IMR-90 (cell line): ENCODE results near the gene IP6K1. TPM values are rescaled to one million over a fixed set of nuclear protein-coding genes. Genes with fewer than 3 reads are reported as not detected.

Source experiments
- ATAC-seq: fragments of 200-7000 bp; cut with Tn5 transposase; 2 replicates; pipeline ENCODE4 v1.9.1; 2020; ENCODE audit warnings: low read depth, mild to moderate bottlenecking, moderate library complexity
- BruUV-seq: library from RNA; stranded (reverse); fragments of 400-500 nt; replicated peaks from 2 replicates; lab custom pipeline; 2021; lab: Mats Ljungman, UMichigan
- CTCF ChIA-PET: fragments of 300-600 bp; formaldehyde crosslinking; extraction: SDS; loops from one replicate; lab custom pipeline; 2021; ENCODE audit warnings: antibody characterized with exemption; lab: Yijun Ruan, JAX
- POLR2A ChIA-PET: fragments of 300-600 bp; sonication (Branson Sonifier 250); formaldehyde crosslinking; loops from one replicate; lab custom pipeline; 2022; ENCODE audit warnings: antibody characterized with exemption; ENCODE audit not compliant: unreplicated experiment; lab: Charles Lee
- DNase-seq: peaks from one replicate; pipeline ENCODE4 v3.0.0; 2013
- H2AFZ ChIP-seq: replicated peaks from 2 replicates; pipeline ENCODE3; 2013; ENCODE audit warnings: low read length, mild to moderate bottlenecking; ENCODE audit not compliant: poor library complexity
- H2AK5ac ChIP-seq: 2 replicates; pipeline ENCODE4 v1.6.1; 2013; ENCODE audit warnings: low read depth, low read length, inconsistent platforms
- H2AK9ac ChIP-seq: replicated peaks from 2 replicates; pipeline ENCODE3; 2013; ENCODE audit warnings: mild to moderate bottlenecking, low read depth, low read length, moderate library complexity; ENCODE audit not compliant: poor library complexity
- H2BK120ac ChIP-seq: 2 replicates; pipeline ENCODE4 v1.6.1; 2013; ENCODE audit warnings: low read depth, low read length, inconsistent platforms
- H2BK15ac ChIP-seq: 3 replicates; pipeline ENCODE4 v1.6.1; 2013; ENCODE audit warnings: low read depth, low read length, inconsistent platforms
- H2BK20ac ChIP-seq: 2 replicates; pipeline ENCODE4 v1.6.1; 2013; ENCODE audit warnings: low read depth, mild to moderate bottlenecking, inconsistent platforms, low read length, moderate library complexity
- H2BK5ac ChIP-seq: 2 replicates; pipeline ENCODE4 v1.6.1; 2013; ENCODE audit warnings: mild to moderate bottlenecking, low read depth, low read length, inconsistent platforms; ENCODE audit not compliant: poor library complexity, severe bottlenecking
- H3K14ac ChIP-seq: replicated peaks from 2 replicates; pipeline ENCODE4 v1.6.1; 2013; ENCODE audit warnings: low read depth, low read length, inconsistent platforms
- H3K18ac ChIP-seq: 2 replicates; pipeline ENCODE4 v1.6.1; 2013; ENCODE audit warnings: low read depth, low read length, control low read depth
- H3K23ac ChIP-seq: 2 replicates; pipeline ENCODE4 v1.6.1; 2013; ENCODE audit warnings: low read depth, low read length, inconsistent platforms
- H3K27ac ChIP-seq: 2 replicates; pipeline ENCODE4 v1.5.1; 2013; ENCODE audit warnings: mild to moderate bottlenecking, control low read depth, low read length; ENCODE audit not compliant: insufficient read depth
- H3K27me3 ChIP-seq: 2 replicates; pipeline ENCODE4 v1.6.1; 2013; ENCODE audit warnings: low read length; ENCODE audit not compliant: control insufficient read depth, insufficient read depth
- H3K36me3 ChIP-seq: 2 replicates; pipeline ENCODE4 v1.6.1; 2013; ENCODE audit warnings: low read length, mixed read lengths; ENCODE audit not compliant: control insufficient read depth, insufficient read depth
- H3K4ac ChIP-seq: 2 replicates; pipeline ENCODE4 v1.6.1; 2013; ENCODE audit warnings: low read depth, low read length, inconsistent platforms
- H3K4me1 ChIP-seq: 2 replicates; pipeline ENCODE4 v1.6.1; 2013; ENCODE audit warnings: low read length, mixed read lengths; ENCODE audit not compliant: control insufficient read depth, insufficient read depth
- H3K4me2 ChIP-seq: 2 replicates; pipeline ENCODE4 v1.6.1; 2013; ENCODE audit warnings: low read depth, mild to moderate bottlenecking, control low read depth, low read length, moderate library complexity
- H3K4me3 ChIP-seq: 2 replicates; pipeline ENCODE4 v1.5.1; 2013; ENCODE audit warnings: low read depth, mild to moderate bottlenecking, control low read depth, low read length, moderate library complexity; ENCODE audit not compliant: insufficient read depth
- H3K56ac ChIP-seq: 2 replicates; pipeline ENCODE4 v1.6.1; 2013; ENCODE audit warnings: low read length, inconsistent platforms; ENCODE audit not compliant: insufficient read depth; ENCODE audit errors: extremely low read depth
- H3K79me1 ChIP-seq, 2 experiments: 2 replicates each; pipeline ENCODE4 v1.6.1; 2013; ENCODE audit warnings: low read length in 2 of 2, inconsistent platforms in 1 of 2, low read depth in 1 of 2
- H3K9ac ChIP-seq: 2 replicates; pipeline ENCODE4 v1.6.1; 2013; ENCODE audit warnings: low read depth, low read length, control low read depth
- H3K9me1 ChIP-seq: 2 replicates; pipeline ENCODE4 v1.6.1; 2013; ENCODE audit warnings: low read length, inconsistent platforms; ENCODE audit not compliant: insufficient read depth
- H3K9me3 ChIP-seq: 2 replicates; pipeline ENCODE4 v1.6.1; 2013; ENCODE audit warnings: low read length; ENCODE audit not compliant: control insufficient read depth, insufficient read depth
- H4K20me1 ChIP-seq: 2 replicates; pipeline ENCODE4 v1.6.1; 2013; ENCODE audit warnings: low read length, inconsistent platforms; ENCODE audit not compliant: insufficient read depth
- H4K5ac ChIP-seq: 2 replicates; pipeline ENCODE4 v1.6.1; 2013; ENCODE audit warnings: mild to moderate bottlenecking, low read depth, low read length, control low read depth
- H4K8ac ChIP-seq, 2 experiments: 2 replicates each; pipeline ENCODE4 v1.6.1; 2013; ENCODE audit warnings: low read depth in 2 of 2, low read length in 2 of 2, control low read depth in 1 of 2, inconsistent platforms in 1 of 2
- H4K91ac ChIP-seq: 2 replicates; pipeline ENCODE4 v1.6.1; 2013; ENCODE audit warnings: low read depth, low read length, inconsistent platforms; ENCODE audit not compliant: insufficient read depth
- MAFK ChIP-seq: IDR thresholded peaks from 2 replicates; pipeline ENCODE4 v1.6.1; 2012; ENCODE audit warnings: low read depth, low read length, improper control_type of control experiment
- WGBS, 2 experiments: methylation state at CpG; one replicate each; pipeline versions ENCODE4 v1.1.5 to v1.1.7; 2013; ENCODE audit warnings: missing lambda C conversion rate in 2 of 2; ENCODE audit not compliant: insufficient read length in 1 of 2; ENCODE audit errors: extremely low coverage in 2 of 2; 5-methylcytosine and 5-hydroxymethylcytosine counted together
- dilution Hi-C: fragments of 300-500 bp; cut with HindIII; formaldehyde crosslinking; loops from one replicate; pipeline ENCODE4 v1.14.3; 2018; ENCODE audit warnings: low sequenced_read_pairs; ENCODE audit not compliant: unreplicated experiment
- in situ Hi-C: fragments of 300-500 bp; cut with MboI; formaldehyde crosslinking; loops from 3 replicates; pipeline ENCODE4 v1.14.3; 2019; ENCODE audit warnings: low sequenced_read_pairs, inconsistent platforms, mixed read lengths
- intact Hi-C: fragments of 100-400 bp; cut with micrococcal nuclease; formaldehyde crosslinking; loops from 2 replicates; pipeline ENCODE4 v1.10.0; 2022
- polyA plus RNA-seq, 3 experiments: library from polyadenylated mRNA; depleted of rRNA; stranded (reverse); fragments of >200 nt; gene quantifications; 2 replicates each; pipeline ENCODE4 v1.2.3, GENCODE V29; 2012; ENCODE audit warnings: low replicate concordance in 1 of 3
- total RNA-seq: library from RNA; depleted of rRNA; stranded (reverse); fragments of >200 nt; gene quantifications from 2 replicates; pipeline ENCODE4 v1.2.3, GENCODE V29; 2012

The IP6K1 gene
- total and polyA plus RNA-seq, 2 of the 4 experiments (the other 2 are of a cell fraction), result 28.3 to 28.7 TPM

DNA sequence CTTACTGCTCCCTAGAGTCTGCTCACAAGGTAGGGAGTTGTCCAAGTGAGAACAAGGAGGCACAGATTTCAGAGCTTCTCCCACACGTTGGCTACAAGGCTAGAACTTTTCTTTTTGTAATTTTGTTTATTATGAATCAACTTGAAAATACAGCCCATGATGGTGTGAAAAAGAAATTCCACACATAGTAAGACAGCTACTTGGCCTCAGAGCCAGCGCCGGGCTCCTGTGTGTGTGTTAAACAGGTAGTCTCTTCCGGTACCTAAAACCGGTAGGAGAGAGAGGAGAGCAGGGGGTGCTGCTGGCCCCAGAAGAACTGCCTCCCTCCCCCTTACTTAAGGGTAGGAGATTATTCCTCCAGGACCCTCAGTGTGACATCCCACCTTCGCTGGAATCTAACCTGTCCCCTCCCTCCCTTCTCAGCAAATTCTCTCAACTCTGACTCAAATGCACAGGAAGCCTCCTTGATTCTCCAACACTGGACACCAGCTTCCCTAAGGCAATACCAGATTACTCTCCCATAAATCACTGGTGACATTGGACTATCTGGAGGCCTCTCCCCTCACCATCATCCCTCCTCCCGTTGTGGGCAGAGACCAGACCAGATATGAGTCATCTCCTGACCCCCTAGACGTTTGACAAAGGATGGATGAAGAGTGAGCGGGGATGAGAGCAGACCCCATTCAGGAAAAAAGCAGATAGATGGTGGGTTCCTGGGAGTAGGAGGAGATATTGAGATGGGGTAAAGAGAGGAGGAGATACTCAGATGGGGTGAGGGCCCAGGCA lies 4.5 kb upstream of the IP6K1 start:
- Histone ChIP-seq H3K14ac (no peak overlapping the region), H2AK9ac (no peak overlapping the region), H3K9me3 (no peaks in the 10 kb centered on the region), H2AK5ac (no peak overlapping the region), H2BK120ac (no peak overlapping the region), H2BK15ac (no peak overlapping the region), H3K23ac (no peak overlapping the region), H3K79me1 (peaks cover 0 to 7% of the 10 kb centered on the region in 2 experiments; a peak in 3 of 4 replicates), H3K27me3 (peaks cover 5% of the 10 kb centered on the region; the same call in 1 of the 2 replicates), H3K4me1 (peaks cover 5% of the 10 kb centered on the region), H3K18ac (no peak overlapping the region), H2BK5ac (no peak overlapping the region), H3K4me3 (no peak overlapping the region), H3K56ac (no peak overlapping the region), H3K4ac (no peak overlapping the region), H3K36me3 (no peaks in the 10 kb centered on the region), H4K20me1 (peaks cover 1% of the 10 kb centered on the region; the same call in 1 of the 2 replicates), H3K9me1 (peaks cover 5% of the 10 kb centered on the region), H4K8ac (no peak overlapping the region), H3K9ac (no peak overlapping the region), H2BK20ac (no peak overlapping the region), H4K5ac (no peak overlapping the region), H3K27ac (no peak overlapping the region), H4K91ac (no peak overlapping the region), H2AFZ (no peak overlapping the region), H3K4me2 (no peak overlapping the region)
- in situ Hi-C loops (no loop called here), intact Hi-C loops (no loop called here), dilution Hi-C loops (no loop called here)
- no TSS peak for BruUV-seq
- no peak for ATAC-seq
- POLR2A ChIA-PET, result no interaction called here
- 60% methylated on average over 1 of the region's 9 CpGs; no CpG with 5 or more reads in 1 of the 2 experiments for WGBS, 2 experiments
- CTCF ChIA-PET, result no interaction called here
- no peak for TF ChIP-seq MAFK
- DNase-seq, result no peak
